ENCODE results near the gene STIM1.

- TF ChIP-seq CTCF (IDR thresholded peaks at IDR 0.05; ENCODE audit: low read depth, low read length, poor library complexity, severe bottlenecking) (no peak), EZH2phosphoT487 (IDR thresholded peaks at IDR 0.05; ENCODE audit: borderline replicate concordance, low read length) (no peak)
Observed at GRCh38 chr11:3854660-3854976, 846 bp upstream of the STIM1 start.
